Liver (tissue), 9 donors: ENCODE data around the gene HAO2. TPM values are rescaled to one million over a fixed set of nuclear protein-coding genes. Genes with fewer than 3 reads are reported as not detected.

ENCODE experiments used
- DNase-seq: peaks from one replicate; pipeline ENCODE4 v3.0.0-alpha.2; 2017; ENCODE audit warnings: low spot score
- H3K27ac ChIP-seq, 2 donors: one replicate each; pipeline ENCODE4 v1.7.0; 2013; ENCODE audit warnings: inconsistent platforms in 2 of 2, low read length in 2 of 2, control low read depth in 1 of 2, low read depth in 1 of 2, mild to moderate bottlenecking in 1 of 2
- H3K27me3 ChIP-seq, 4 donors: one replicate each; pipeline versions ENCODE4 v1.6.1 to v1.7.0; 2013; ENCODE audit warnings: low read length in 3 of 4, inconsistent platforms in 1 of 4, mild to moderate bottlenecking in 1 of 4, moderate library complexity in 1 of 4; ENCODE audit not compliant: control insufficient read depth in 4 of 4, insufficient read depth in 4 of 4
- H3K36me3 ChIP-seq, 4 donors: one replicate each; pipeline versions ENCODE4 v1.6.1 to v1.7.0; 2013; ENCODE audit warnings: low read length in 3 of 4, mild to moderate bottlenecking in 3 of 4, low read depth in 1 of 4, moderate library complexity in 1 of 4; ENCODE audit not compliant: control insufficient read depth in 4 of 4, insufficient read depth in 3 of 4
- H3K4me1 ChIP-seq, 4 donors: one replicate each; pipeline versions ENCODE4 v1.6.1 to v1.7.0; 2013; ENCODE audit warnings: low read length in 3 of 4, mild to moderate bottlenecking in 3 of 4, moderate library complexity in 1 of 4; ENCODE audit not compliant: control insufficient read depth in 4 of 4, insufficient read depth in 4 of 4
- H3K4me3 ChIP-seq, 3 donors: one replicate each; pipeline versions ENCODE4 v1.6.1 to v1.7.0; 2013; ENCODE audit warnings: low read length in 3 of 3, control low read depth in 1 of 3, low read depth in 1 of 3, mild to moderate bottlenecking in 1 of 3
- H3K9ac ChIP-seq, 2 donors: one replicate each; pipeline ENCODE4 v1.7.0; 2013; ENCODE audit warnings: low read length in 2 of 2, mild to moderate bottlenecking in 2 of 2, moderate library complexity in 2 of 2, control low read depth in 1 of 2, low read depth in 1 of 2
- H3K9me3 ChIP-seq, 4 donors: one replicate each; pipeline versions ENCODE4 v1.6.1 to v1.7.0; 2013; ENCODE audit warnings: low read length in 3 of 4; ENCODE audit not compliant: control insufficient read depth in 4 of 4
- EGR1 ChIP-seq, 2 donors: IDR thresholded peaks; 2 replicates each; pipeline ENCODE4 v1.6.1; 2016 to 2018; ENCODE audit warnings: antibody characterized with exemption in 2 of 2, low read depth in 2 of 2
- FOXA1 ChIP-seq: IDR thresholded peaks from 2 replicates; pipeline ENCODE4 v1.6.1; 2016; ENCODE audit warnings: antibody characterized with exemption
- FOXA2 ChIP-seq: IDR thresholded peaks from 2 replicates; pipeline ENCODE4 v1.6.1; 2016; ENCODE audit warnings: antibody characterized with exemption
- HNF4A ChIP-seq, 2 donors: conservative IDR thresholded peaks; 2 replicates each; pipeline ENCODE4 v1.6.1; 2016; ENCODE audit warnings: antibody characterized with exemption in 2 of 2, mild to moderate bottlenecking in 2 of 2
- HNF4G ChIP-seq: IDR thresholded peaks from 2 replicates; pipeline ENCODE4 v1.6.1; 2016; ENCODE audit warnings: antibody characterized with exemption
- JUND ChIP-seq, 2 donors: IDR thresholded peaks; 2 replicates each; pipeline ENCODE4 v1.6.1; 2016; ENCODE audit warnings: antibody characterized with exemption in 2 of 2
- NR2F2 ChIP-seq: IDR thresholded peaks from 2 replicates; pipeline ENCODE4 v1.6.1; 2016; ENCODE audit warnings: antibody characterized with exemption
- RAD21 ChIP-seq, 2 donors: IDR thresholded peaks; 2 replicates each; pipeline ENCODE4 v1.6.1; 2016; ENCODE audit warnings: antibody characterized with exemption in 2 of 2, mild to moderate bottlenecking in 2 of 2
- REST ChIP-seq: IDR thresholded peaks from 2 replicates; pipeline ENCODE4 v1.6.1; 2016; ENCODE audit warnings: antibody characterized with exemption, mild to moderate bottlenecking
- RXRA ChIP-seq, 2 donors: IDR thresholded peaks; 2 replicates each; pipeline ENCODE4 v1.6.1; 2017 to 2018; ENCODE audit warnings: antibody characterized with exemption in 2 of 2, mild to moderate bottlenecking in 1 of 2
- SP1 ChIP-seq: IDR thresholded peaks from 2 replicates; pipeline ENCODE4 v1.6.1; 2018; ENCODE audit warnings: antibody characterized with exemption, mild to moderate bottlenecking
- TAF1 ChIP-seq: conservative IDR thresholded peaks from 2 replicates; pipeline ENCODE4 v1.6.1; 2016; ENCODE audit warnings: antibody characterized with exemption, mild to moderate bottlenecking
- YY1 ChIP-seq: IDR thresholded peaks from 2 replicates; pipeline ENCODE4 v1.6.1; 2016; ENCODE audit warnings: antibody characterized with exemption, mild to moderate bottlenecking
- WGBS: extraction: QIAGEN DNeasy Blood & Tissue Kit; methylation state at CpG from one replicate; pipeline ENCODE4 v1.1.7; 2013; 5-methylcytosine and 5-hydroxymethylcytosine counted together
- polyA plus RNA-seq, 2 donors: library from polyadenylated mRNA; stranded (reverse) in 1 of 2; unstranded in 1 of 2; fragments of 200-250 nt in 1 of 2; fragments of >200 nt in 1 of 2; fragmentation: Nextera tagmentation in 1 of 2; extraction: Ambion mirVana in 1 of 2; gene quantifications; one replicate each; pipeline versions ENCODE4 v1.2.1 to v1.2.3, GENCODE V29; 2013 to 2015
- total RNA-seq, 2 donors: library from RNA; depleted of rRNA; stranded (reverse); fragments of >200 nt; gene quantifications; one replicate each; pipeline ENCODE4 v1.2.3, GENCODE V29; 2014
- TF ChIP-seq, protein P1 (sequence below): IDR thresholded peaks from 2 replicates; pipeline ENCODE4 v1.6.1; 2016; ENCODE audit warnings: antibody characterized with exemption
- TF ChIP-seq, protein P2 (sequence below): IDR thresholded peaks from 2 replicates; pipeline ENCODE4 v1.6.1; 2016; ENCODE audit warnings: antibody characterized with exemption
- TF ChIP-seq, protein P3 (sequence below): IDR thresholded peaks from 2 replicates; pipeline ENCODE4 v1.6.1; 2016; ENCODE audit warnings: antibody characterized with exemption
- donor health status: healthy.
- donor health status: healthy.
- donor health status: healthy.
- donor health status: healthy.
- donor health status: healthy.

Gene HAO2
- total and polyA plus RNA-seq, 4 donors = 8.2 to 377 (median 150) TPM

DNA sequence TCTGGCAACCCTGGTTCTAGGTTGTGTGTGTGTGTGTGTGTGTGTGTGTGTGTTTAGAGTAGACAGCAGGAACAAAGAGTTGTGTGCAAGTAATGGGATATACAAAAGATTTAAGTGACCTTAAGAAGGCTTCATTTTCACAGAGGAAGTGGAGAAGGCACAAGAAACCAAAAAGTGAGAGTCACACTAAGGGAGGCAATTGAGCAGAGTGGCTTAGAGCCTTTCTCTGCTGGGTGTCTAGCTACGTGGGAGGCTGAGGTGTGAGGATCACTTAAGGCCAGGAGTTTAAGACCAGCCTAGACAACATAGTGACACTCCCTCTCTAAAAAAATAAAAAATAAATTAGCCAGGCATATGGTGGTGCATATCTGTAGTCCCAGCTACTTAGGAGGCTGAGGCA is 44.4 kb upstream of the HAO2 start:
- peak overlapping the region in 1 of 3 donors; percentile 20 for H3K4me3 ChIP-seq

GRCh38 chr1:119326251-119326650 is 42.3 kb upstream of the HAO2 start:
- Histone ChIP-seq H3K4me3 (peak overlapping the region; percentile 25 to 66 (median 50)), H3K27ac (peak overlapping the region; percentile 77 to 83), H3K36me3 (no peaks in the 10 kb centered on the region), H3K9me3 (no peaks in the 10 kb centered on the region), H3K9ac (no peak overlapping the region), H3K27me3 (no peaks in the 10 kb centered on the region), H3K4me1 (peaks cover 6 to 80% (median 56%) of the 10 kb centered on the region in 4 donors)
- TF ChIP-seq SP1 = no peak
- TF ChIP-seq, protein P1, sequence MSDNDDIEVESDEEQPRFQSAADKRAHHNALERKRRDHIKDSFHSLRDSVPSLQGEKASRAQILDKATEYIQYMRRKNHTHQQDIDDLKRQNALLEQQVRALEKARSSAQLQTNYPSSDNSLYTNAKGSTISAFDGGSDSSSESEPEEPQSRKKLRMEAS = peak; percentile 44
- no peak for DNase-seq
- 52% methylated on average over 7 of the region's 7 CpGs for WGBS

More for the DNA sequence above, 44.4 kb upstream of the HAO2 start:
- Histone ChIP-seq H3K36me3 (no peaks in the 10 kb centered on the region), H3K4me1 (peaks cover 3 to 71% (median 42%) of the 10 kb centered on the region in 4 donors), H3K27ac (no peak overlapping the region), H3K27me3 (no peaks in the 10 kb centered on the region), H3K9me3 (no peaks in the 10 kb centered on the region), H3K9ac (no peak overlapping the region)
- DNase-seq = no peak
- 84% methylated on average over 1 of the region's 1 CpG for WGBS
- TF ChIP-seq RAD21 (IDR thresholded peaks at IDR 0.05) (no peak), YY1 (no peak)

GRCh38 chr1:119327094-119327449 is 41.5 kb upstream of the HAO2 start:
- Histone ChIP-seq H3K4me3 (peak overlapping the region; percentile 25 to 66 (median 50)), H3K27ac (peak overlapping the region; percentile 77 to 83), H3K27me3 (no peaks in the 10 kb centered on the region), H3K4me1 (peaks cover 6 to 85% (median 61%) of the 10 kb centered on the region in 4 donors), H3K9me3 (no peaks in the 10 kb centered on the region), H3K36me3 (no peaks in the 10 kb centered on the region), H3K9ac (peak overlapping the region; percentile 64 to 90)
- 2% methylated on average over 18 of the region's 18 CpGs for WGBS
- peak; percentile 55 for DNase-seq
- no peak for TF ChIP-seq RAD21 (IDR thresholded peaks at IDR 0.05)
- no peak for TF ChIP-seq FOXA2
- TF ChIP-seq HNF4G = no peak
- TF ChIP-seq TAF1 = no peak
- TF ChIP-seq JUND (IDR thresholded peaks at IDR 0.05) = no peak

DNA sequence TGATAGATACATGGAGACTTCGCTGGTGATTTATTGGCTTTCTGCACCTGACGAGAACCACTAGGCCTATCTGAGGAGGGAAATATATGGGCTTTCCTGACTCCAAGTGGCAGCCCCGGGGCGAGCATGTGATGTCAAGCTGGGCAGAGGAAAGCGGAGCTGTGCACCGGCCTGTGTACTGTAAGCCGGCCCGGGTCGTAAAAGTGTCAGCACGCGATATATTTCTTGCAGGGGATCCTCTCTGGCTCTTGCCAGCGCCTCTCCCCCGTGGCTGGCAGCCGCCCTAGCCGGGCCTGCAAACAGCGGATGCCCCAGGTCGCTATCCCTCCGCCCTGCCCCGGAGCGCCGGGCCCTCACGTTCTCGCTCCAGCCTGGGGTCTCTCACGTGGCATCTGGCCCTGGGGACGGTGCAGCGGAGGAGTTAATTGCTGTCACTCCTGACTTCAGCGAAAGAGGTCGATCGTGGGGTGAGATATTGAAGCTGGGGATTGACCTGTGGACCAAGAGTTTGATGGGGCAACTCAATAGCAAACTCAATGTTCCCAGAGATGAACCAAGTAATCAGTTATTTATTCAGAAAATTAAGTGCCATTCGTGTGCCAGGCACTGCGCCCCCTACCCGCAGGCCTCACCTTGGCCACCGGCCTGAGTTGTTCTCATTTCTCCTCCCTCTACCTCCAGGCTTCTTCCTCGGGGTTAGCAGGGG is 41.0 kb upstream of the HAO2 start:
- H3K27me3 ChIP-seq = no peaks in the 10 kb centered on the region
- H3K36me3 ChIP-seq = no peaks in the 10 kb centered on the region
- H3K27ac ChIP-seq = peak overlapping the region; percentile 67 to 83
- WGBS = 4% methylated on average over 34 of the region's 34 CpGs
- H3K4me1 ChIP-seq = peaks cover 6 to 82% (median 61%) of the 10 kb centered on the region in 4 donors
- H3K4me3 ChIP-seq = peak overlapping the region; percentile 25 to 55 (median 40)
- no peaks in the 10 kb centered on the region for H3K9me3 ChIP-seq
- peak overlapping the region; percentile 20 to 42 for H3K9ac ChIP-seq
- peak; percentile 42 for DNase-seq
- TF ChIP-seq RXRA (IDR thresholded peaks at IDR 0.05) (peak; percentile 68 to 85), RAD21 (IDR thresholded peaks at IDR 0.05) (peak in 1 of 2 donors; percentile 52), HNF4A (conservative IDR thresholded peaks at IDR 0.05) (peak; percentile 90 to 96), JUND (IDR thresholded peaks at IDR 0.05) (peak in 1 of 2 donors; percentile 48), FOXA1 (no peak), SP1 (peak; percentile 76), FOXA2 (no peak), TAF1 (no peak), NR2F2 (peak; percentile 22), YY1 (no peak), REST (no peak), EGR1 (IDR thresholded peaks at IDR 0.05; ENCODE audit: low read depth in 2 of 2) (no peak), HNF4G (peak; percentile 69)
- TF ChIP-seq, protein P1 = peak; percentile 16
- TF ChIP-seq, protein P2, sequence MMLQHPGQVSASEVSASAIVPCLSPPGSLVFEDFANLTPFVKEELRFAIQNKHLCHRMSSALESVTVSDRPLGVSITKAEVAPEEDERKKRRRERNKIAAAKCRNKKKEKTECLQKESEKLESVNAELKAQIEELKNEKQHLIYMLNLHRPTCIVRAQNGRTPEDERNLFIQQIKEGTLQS = no peak
- TF ChIP-seq, protein P3, sequence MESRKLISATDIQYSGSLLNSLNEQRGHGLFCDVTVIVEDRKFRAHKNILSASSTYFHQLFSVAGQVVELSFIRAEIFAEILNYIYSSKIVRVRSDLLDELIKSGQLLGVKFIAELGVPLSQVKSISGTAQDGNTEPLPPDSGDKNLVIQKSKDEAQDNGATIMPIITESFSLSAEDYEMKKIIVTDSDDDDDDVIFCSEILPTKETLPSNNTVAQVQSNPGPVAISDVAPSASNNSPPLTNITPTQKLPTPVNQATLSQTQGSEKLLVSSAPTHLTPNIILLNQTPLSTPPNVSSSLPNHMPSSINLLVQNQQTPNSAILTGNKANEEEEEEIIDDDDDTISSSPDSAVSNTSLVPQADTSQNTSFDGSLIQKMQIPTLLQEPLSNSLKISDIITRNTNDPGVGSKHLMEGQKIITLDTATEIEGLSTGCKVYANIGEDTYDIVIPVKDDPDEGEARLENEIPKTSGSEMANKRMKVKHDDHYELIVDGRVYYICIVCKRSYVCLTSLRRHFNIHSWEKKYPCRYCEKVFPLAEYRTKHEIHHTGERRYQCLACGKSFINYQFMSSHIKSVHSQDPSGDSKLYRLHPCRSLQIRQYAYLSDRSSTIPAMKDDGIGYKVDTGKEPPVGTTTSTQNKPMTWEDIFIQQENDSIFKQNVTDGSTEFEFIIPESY = no peak
